HG02938 (cell line): ENCODE measurements around the gene NCR2.

Experiments used
- ATAC-seq: cut with Tn5 transposase; IDR thresholded peaks from one replicate; pipeline ENCODE4 v1.9.1; 2021; ENCODE audit warnings: mild to moderate bottlenecking, moderate library complexity; ENCODE audit not compliant: unreplicated experiment

The NCR2 gene

DNA sequence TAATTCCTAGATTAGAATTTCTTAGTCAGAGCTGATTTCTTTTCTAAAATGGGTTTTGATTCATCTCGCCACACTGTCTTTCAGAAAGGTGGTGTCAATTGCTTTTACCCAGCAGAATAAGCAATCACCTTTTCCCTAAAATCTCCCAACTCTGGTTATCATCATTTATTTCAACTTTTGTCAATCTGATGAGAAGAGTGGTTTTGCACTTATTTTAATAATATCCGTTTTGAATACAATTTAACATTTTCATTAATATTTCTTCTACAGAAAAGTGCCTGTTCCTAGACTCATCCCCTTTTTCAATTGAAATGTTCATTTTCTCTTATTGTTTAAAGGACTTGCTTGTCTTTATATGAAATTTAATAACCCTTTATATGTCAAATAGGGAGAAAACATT, 8.2 kb upstream of the NCR2 start:
- ATAC-seq: no peak

- ATAC-seq: no peak
These were observed 3.8 kb upstream of the NCR2 start for GRCh38 chr6:41331401-41332150.

- no peak for ATAC-seq
These were observed 3.2 kb upstream of the NCR2 start for GRCh38 chr6:41332241-41332640.

DNA sequence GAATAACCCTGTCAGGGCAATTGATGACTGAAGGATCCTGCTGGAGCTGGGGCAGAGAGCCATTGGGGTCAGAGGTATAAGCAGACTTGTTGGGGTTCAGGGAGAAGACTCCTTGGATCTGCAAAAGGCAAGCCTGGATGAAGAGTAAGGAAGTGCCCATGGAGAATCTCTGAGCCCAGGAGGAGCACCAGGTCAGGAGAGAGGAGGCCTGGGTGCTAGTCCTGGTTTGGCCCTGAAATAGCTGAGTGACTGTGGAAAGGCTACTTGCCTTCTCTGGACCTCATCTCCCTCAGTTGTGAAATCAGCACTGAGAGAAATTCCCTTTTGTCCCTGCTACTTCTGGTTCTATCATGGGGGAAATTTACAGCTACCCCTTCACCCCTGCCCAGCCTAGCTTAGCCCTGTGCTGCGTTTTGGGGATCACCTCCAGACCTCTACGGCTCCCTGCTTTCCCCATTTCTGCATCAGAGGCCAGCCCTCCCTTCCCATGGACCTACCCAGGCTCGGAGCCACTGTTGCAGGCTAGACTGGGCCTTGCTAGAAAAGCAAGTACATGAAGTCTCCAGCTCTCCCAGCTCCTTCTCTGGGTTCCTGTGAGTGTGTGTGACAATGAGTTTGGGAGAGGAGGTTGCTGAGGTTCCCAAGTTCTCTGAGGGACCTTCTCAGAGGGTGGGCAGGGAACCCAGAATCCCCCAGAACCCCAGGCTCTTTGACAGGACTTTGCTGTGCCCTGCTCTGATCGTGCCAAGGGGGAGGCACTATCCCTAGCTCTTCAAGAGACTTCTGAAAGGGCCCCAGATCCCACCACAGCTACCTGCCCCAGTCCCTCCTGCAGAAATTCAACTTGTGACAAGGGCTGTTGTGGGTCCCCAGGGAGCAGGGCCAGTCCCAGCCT, 2.3 kb upstream of the NCR2 start:
- ATAC-seq: no peak

- no peak for ATAC-seq
These were observed 847 bp upstream of the NCR2 start for GRCh38 chr6:41334482-41335040.

GRCh38 chr6:41335943-41336342, 535 bp downstream of the NCR2 start:
- no peak for ATAC-seq

- no peak for ATAC-seq
These were observed 1.4 kb downstream of the NCR2 start for GRCh38 chr6:41336824-41337223.

GRCh38 chr6:41337709-41338108, 2.3 kb downstream of the NCR2 start:
- no peak for ATAC-seq

GRCh38 chr6:41338659-41339058, 3.3 kb downstream of the NCR2 start:
- no peak for ATAC-seq

GRCh38 chr6:41341580-41341979, 6.2 kb downstream of the NCR2 start:
- no peak for ATAC-seq

DNA sequence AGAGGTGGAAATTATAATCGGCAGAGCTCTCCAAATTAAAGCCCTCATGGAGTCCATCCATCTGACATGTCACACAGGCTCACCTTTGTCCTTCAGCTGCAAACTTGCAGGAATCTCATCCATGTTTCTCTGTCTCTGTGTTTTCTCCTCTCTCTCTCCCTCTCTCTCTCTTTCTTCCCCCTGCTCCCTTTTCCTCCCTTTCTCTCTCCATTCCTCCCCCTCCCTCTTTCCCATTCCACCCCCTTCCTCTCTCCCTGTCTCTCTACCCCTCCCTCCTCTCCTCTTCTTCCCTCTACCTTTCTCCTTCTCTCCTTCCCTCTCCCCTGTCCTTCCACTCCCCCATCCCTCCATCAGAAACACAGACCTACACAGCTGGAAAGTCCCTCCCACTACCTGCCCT, 6.8 kb downstream of the NCR2 start:
- ATAC-seq: no peak

DNA sequence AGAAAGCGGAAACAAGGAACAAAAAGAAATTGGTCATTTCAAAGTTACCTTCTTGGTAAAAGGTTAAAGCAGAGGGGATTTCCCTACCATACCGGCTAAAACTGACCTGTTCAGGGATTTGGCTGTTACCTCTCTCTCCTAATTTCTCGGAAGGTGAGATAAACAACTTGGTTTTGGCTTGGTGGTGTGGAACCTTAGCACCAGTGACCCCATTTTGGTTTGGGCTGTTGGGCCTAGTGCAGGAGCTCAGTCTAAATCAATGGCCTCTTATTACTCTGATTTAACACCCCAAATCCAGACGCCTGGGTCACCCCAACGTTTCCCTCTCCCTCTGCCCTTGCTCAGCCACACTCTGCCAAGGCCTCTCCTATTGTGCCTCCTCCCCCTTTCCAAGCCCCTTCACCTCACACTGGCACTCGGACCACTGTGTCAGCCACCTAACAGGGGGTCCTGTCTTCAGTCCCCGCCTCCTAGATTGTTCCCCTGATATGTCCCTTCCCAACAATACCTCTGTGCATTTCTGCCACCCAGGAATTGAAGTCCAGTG, 8.3 kb downstream of the NCR2 start:
- no peak for ATAC-seq

- no peak for ATAC-seq
These were observed 9.5 kb downstream of the NCR2 start for GRCh38 chr6:41344876-41345275.

GRCh38 chr6:41345901-41346300, 10.5 kb downstream of the NCR2 start:
- no peak for ATAC-seq

DNA sequence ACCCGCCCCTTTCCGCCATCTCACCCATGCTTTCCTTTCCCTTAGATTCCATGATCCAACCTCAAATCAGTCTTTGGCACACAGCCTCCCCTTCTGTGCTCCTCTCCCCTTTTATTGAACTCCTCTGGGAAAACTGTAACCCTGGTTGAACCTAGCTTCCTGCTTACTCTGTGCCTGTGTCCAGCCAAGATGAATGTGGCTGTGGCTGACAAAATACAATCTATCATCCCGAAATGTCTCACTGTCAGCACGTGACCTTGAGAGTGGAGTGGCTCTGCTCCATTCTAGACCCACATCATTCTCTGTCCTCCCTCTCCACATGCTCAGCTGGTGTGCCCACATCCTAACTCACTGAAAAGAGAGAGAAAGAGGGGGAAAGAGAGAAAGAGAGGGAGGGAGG, 11.0 kb downstream of the NCR2 start:
- ATAC-seq: no peak

DNA sequence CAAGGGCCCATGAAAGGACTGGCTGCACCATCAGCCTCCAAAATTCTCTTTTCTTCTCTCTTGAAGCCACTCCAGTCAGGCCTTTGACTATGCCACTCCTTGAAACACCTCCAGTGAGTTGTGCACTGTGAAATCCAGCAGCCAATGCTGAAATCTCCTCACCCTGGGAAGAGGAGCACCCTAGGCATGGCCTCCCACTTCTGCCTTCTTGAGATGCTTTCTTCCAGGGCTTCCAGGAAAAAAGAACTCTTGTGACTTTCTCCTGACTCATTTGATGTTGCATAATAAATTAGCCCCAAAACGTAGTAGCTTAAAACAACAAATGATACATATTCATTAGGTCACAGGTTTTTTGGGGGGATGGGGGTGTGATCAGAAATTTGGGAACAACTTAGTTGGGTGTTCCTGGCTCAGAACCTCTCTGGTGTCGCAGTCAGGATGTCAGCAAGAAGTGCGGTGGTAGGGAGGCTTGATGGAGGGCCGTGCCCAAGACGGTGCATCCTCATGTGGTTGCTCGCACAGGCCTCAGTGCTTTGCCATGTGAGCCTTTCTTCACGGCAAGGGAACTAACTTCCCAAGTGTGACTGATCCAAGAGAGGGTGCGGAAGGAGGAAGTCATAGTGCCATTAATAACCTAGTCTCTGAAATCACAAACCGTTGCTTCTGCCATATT, 12.1 kb downstream of the NCR2 start:
- no peak for ATAC-seq

GRCh38 chr6:41348934-41349333, 13.5 kb downstream of the NCR2 start:
- no peak for ATAC-seq

DNA sequence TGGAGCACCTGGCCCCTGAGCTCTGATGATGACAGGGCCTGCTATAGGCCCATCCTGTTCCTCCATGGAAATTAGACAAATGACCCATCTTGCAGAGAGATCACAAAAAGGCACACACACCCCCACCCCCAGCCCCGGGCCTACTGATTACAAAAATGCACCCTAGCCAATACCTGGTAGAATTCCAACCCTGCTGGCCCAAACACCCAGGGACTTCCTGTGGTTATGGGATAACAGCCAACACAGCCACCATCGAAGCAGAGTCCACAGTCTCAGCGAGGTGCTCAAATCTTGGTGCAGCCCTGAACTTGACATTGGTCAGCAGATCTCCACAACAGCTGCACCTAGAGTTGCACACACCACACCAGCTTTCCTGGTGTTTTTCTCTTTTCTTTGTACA, 17.0 kb downstream of the NCR2 start:
- ATAC-seq: no peak

DNA sequence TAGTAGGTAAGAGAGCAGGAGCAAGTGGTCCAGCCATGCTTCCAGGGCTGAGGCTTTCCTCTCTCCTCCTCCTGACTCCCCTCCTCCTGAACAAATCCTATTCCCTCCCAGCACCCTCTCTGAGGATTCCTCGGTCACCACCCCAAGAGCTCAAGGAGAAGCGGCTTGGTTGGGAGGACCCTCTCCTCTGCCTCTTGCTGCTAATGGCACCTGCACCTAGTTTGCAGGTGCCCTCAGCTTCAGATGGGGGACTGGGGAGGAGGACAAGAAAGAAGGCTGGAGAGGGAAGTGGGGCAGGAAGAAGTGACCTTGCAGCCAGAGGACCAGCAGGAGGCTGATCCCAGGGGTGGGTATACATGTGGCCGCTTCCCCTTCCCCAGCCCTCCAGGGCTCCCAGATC, 17.5 kb downstream of the NCR2 start:
- no peak for ATAC-seq

- ATAC-seq: no peak
These were observed 17.9 kb downstream of the NCR2 start for GRCh38 chr6:41353333-41353732.

- ATAC-seq: no peak
These were observed 20.5 kb downstream of the NCR2 start for GRCh38 chr6:41355952-41356351.
